Measurements from ENCODE around the gene IRAK2. TPM values are rescaled to one million over a fixed set of nuclear protein-coding genes. Genes with fewer than 3 reads are reported as not detected.
A peak's percentile ranks its signal among the peaks of the same experiment; 100 is the strongest.

Gene IRAK2
- total RNA-seq, 1 experiment from 2014 or later = 4.2 TPM

DNA sequence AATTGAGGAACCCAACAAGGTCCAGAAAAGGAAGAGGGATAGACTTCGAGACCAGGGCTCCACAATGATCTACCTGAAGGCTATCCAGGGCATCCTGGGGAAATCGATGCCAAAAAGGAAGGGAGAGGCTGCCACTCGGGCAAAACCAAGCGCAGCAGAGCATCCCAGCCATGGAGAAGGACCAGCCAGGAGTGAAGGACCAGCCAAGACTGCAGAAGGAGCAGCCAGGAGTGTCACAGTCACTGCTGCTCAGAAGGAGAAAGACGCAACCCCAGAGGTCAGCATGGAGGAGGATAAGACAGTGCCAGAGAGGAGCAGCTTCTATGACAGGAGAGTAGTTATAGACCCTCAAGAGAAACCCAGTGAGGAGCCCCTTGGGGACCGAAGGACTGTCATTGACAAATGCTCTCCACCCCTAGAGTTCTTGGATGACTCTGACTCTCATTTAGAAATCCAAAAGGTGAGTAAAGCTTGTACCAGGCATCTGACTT, 95.5 kb downstream of the IRAK2 start:
- CTCF ChIA-PET = no interaction called here
- Histone ChIP-seq H3K9me3 (no peaks in the 10 kb centered on the region), H3K27me3 (replicated peaks; ENCODE audit: control insufficient read depth, insufficient read depth, low read length) (no peaks in the 10 kb centered on the region), H3K36me3 (ENCODE audit: control insufficient read depth, insufficient read depth, low read length) (no peaks in the 10 kb centered on the region), H3K4me1 (no peaks in the 10 kb centered on the region), H3K4me3 (ENCODE audit: low read depth, low read length) (no peak overlapping the region)
- BruUV-seq (replicated peaks) = no TSS peak
- no peak for DNase-seq
- Mint-ChIP-seq H3K27ac (ENCODE audit: unreplicated experiment) (no peak overlapping the region), H3K9me3 (ENCODE audit: unreplicated experiment) (no peaks in the 10 kb centered on the region), H3K4me1 (ENCODE audit: low read depth, unreplicated experiment) (peaks cover 10% of the 10 kb centered on the region), H3K4me3 (ENCODE audit: unreplicated experiment) (no peak overlapping the region), H3K27me3 (ENCODE audit: insufficient read depth, unreplicated experiment) (no peaks in the 10 kb centered on the region), H3K36me3 (ENCODE audit: insufficient read depth, unreplicated experiment) (peaks cover 80% of the 10 kb centered on the region)
- no peak for TF ChIP-seq CTCF (IDR thresholded peaks at IDR 0.05; ENCODE audit: insufficient read depth in 1 of 2, low read depth in 1 of 2, low read length in 1 of 2, severe bottlenecking in 1 of 2, unreplicated experiment in 1 of 2)
- intact Hi-C loops (cut with micrococcal nuclease; ENCODE audit: unreplicated experiment) = no loop called here
- POLR2A ChIA-PET = no interaction called here

DNA sequence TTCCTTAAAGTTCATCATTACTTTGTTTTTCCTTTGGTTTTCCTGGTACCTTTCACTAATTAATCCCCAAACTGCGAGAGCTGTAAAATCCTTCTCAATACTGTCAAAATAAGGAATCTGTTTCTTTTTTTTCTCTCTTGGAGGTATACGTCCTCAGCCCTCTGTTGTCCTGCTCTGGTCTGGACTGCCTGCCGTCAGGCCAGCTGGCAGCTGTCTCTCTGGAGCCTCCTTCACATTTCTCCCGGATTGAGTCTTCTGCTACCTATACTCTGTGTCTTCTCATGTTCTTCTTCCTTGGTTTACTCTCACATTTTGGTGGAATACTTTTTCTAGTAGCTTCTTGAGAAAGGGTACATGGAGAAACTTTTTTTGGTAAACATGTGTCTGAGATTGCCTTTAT, 97.3 kb downstream of the IRAK2 start:
- no TSS peak for BruUV-seq (replicated peaks)
- ChIA-PET POLR2A (no interaction called here), CTCF (no interaction called here)
- Histone ChIP-seq H3K4me1 (no peaks in the 10 kb centered on the region), H3K9me3 (no peaks in the 10 kb centered on the region), H3K27me3 (replicated peaks; ENCODE audit: control insufficient read depth, insufficient read depth, low read length) (no peaks in the 10 kb centered on the region), H3K4me3 (ENCODE audit: low read depth, low read length) (no peak overlapping the region), H3K36me3 (ENCODE audit: control insufficient read depth, insufficient read depth, low read length) (no peaks in the 10 kb centered on the region)
- no peaks in the 10 kb centered on the region for H3K9me3 Mint-ChIP-seq (ENCODE audit: unreplicated experiment)
- intact Hi-C loops (cut with micrococcal nuclease; ENCODE audit: unreplicated experiment) = no loop called here
- no peak overlapping the region for H3K4me3 Mint-ChIP-seq (ENCODE audit: unreplicated experiment)
- H3K4me1 Mint-ChIP-seq (ENCODE audit: low read depth, unreplicated experiment) = peaks cover 10% of the 10 kb centered on the region
- no peaks in the 10 kb centered on the region for H3K27me3 Mint-ChIP-seq (ENCODE audit: insufficient read depth, unreplicated experiment)
- no peak for TF ChIP-seq CTCF (IDR thresholded peaks at IDR 0.05; ENCODE audit: insufficient read depth in 1 of 2, low read depth in 1 of 2, low read length in 1 of 2, severe bottlenecking in 1 of 2, unreplicated experiment in 1 of 2)
- no peak overlapping the region for H3K27ac Mint-ChIP-seq (ENCODE audit: unreplicated experiment)
- peaks cover 87% of the 10 kb centered on the region for H3K36me3 Mint-ChIP-seq (ENCODE audit: insufficient read depth, unreplicated experiment)
- no peak for DNase-seq

- peak in 1 of 2 experiments; percentile 47 for TF ChIP-seq CTCF (IDR thresholded peaks at IDR 0.05; ENCODE audit: insufficient read depth in 1 of 2, low read depth in 1 of 2, low read length in 1 of 2, severe bottlenecking in 1 of 2, unreplicated experiment in 1 of 2)
- CTCF ChIA-PET = interaction anchor here (0.8 to 1.4 kb wide), 4 partner anchors 14 to 42 kb away, joined by 3 to 6 read pairs (median 4); partner anchors contain the start of gene TATDN2
- peaks cover 92% of the 10 kb centered on the region for H3K36me3 Mint-ChIP-seq (ENCODE audit: insufficient read depth, unreplicated experiment)
- POLR2A ChIA-PET = interaction anchor here (0.6 to 0.7 kb wide), 3 partner anchors 16 to 587 kb away, joined by 3 to 4 read pairs (median 3); partner anchors contain the start of genes SEC13 and TATDN2
- no peak overlapping the region for H3K4me3 Mint-ChIP-seq (ENCODE audit: unreplicated experiment)
- no peaks in the 10 kb centered on the region for H3K36me3 ChIP-seq (ENCODE audit: control insufficient read depth, insufficient read depth, low read length)
- peak in 1 of 2 experiments; percentile 54 for DNase-seq
- H3K9me3 ChIP-seq = no peaks in the 10 kb centered on the region
- H3K27me3 ChIP-seq (replicated peaks; ENCODE audit: control insufficient read depth, insufficient read depth, low read length) = no peaks in the 10 kb centered on the region
- BruUV-seq (replicated peaks) = no TSS peak
- no peaks in the 10 kb centered on the region for H3K27me3 Mint-ChIP-seq (ENCODE audit: insufficient read depth, unreplicated experiment)
- peaks cover 10% of the 10 kb centered on the region for H3K4me1 Mint-ChIP-seq (ENCODE audit: low read depth, unreplicated experiment)
- intact Hi-C loops (cut with micrococcal nuclease; ENCODE audit: unreplicated experiment) = loop anchor here (2.0 kb wide), 1 partner anchor 29 kb away; the partner anchor contains the start of gene GHRL
- H3K27ac Mint-ChIP-seq (ENCODE audit: unreplicated experiment) = no peak overlapping the region
- no peaks in the 10 kb centered on the region for H3K9me3 Mint-ChIP-seq (ENCODE audit: unreplicated experiment)
- H3K4me1 ChIP-seq = no peaks in the 10 kb centered on the region
- no peak overlapping the region for H3K4me3 ChIP-seq (ENCODE audit: low read depth, low read length)
These were observed 99.1 kb downstream of the IRAK2 start for GRCh38 chr3:10263646-10264363.

Measured in Caco-2 (cell line).